Loucy (cell line): ENCODE results near the gene RAPGEF5.

Source experiments
- EZH2phosphoT487 ChIP-seq: fragments of 200-600 bp; IDR thresholded peaks from 2 replicates; pipeline ENCODE4 v1.6.1; 2018; ENCODE audit warnings: antibody characterized with exemption, mild to moderate bottlenecking, moderate library complexity, borderline replicate concordance
- TF ChIP-seq, protein P1 (sequence below): fragments of 200-600 bp; sonication (generic); conservative IDR thresholded peaks from 2 replicates; pipeline ENCODE4 v1.5.1; 2014; ENCODE audit warnings: mild to moderate bottlenecking, antibody characterized with exemption, low read length

DNA sequence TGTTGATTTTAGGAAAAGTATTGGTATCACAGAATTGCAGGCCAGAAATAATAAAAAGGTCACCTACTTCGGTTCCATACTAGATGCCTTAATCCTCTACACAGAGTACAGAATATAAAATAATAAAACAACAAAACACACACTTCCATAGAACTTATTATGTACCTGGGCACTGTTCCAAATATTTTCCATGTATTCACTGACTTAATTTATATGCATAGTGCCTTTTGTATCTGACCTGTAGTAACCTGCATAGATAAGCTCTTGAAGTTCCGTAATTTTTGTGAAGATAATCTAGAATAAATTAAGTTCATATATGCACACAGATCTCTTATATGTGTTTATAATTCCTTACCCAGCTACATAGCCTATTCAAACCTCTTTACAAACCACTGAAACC, 78.3 kb downstream of the RAPGEF5 start:
- TF ChIP-seq, protein P1, sequence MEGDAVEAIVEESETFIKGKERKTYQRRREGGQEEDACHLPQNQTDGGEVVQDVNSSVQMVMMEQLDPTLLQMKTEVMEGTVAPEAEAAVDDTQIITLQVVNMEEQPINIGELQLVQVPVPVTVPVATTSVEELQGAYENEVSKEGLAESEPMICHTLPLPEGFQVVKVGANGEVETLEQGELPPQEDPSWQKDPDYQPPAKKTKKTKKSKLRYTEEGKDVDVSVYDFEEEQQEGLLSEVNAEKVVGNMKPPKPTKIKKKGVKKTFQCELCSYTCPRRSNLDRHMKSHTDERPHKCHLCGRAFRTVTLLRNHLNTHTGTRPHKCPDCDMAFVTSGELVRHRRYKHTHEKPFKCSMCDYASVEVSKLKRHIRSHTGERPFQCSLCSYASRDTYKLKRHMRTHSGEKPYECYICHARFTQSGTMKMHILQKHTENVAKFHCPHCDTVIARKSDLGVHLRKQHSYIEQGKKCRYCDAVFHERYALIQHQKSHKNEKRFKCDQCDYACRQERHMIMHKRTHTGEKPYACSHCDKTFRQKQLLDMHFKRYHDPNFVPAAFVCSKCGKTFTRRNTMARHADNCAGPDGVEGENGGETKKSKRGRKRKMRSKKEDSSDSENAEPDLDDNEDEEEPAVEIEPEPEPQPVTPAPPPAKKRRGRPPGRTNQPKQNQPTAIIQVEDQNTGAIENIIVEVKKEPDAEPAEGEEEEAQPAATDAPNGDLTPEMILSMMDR, result no peak
- no peak for TF ChIP-seq EZH2phosphoT487
